Renal cortex interstitium (tissue), 11 donors: ENCODE results near the gene GREM1. TPM values are rescaled to one million over a fixed set of nuclear protein-coding genes. Genes with fewer than 3 reads are reported as not detected.
A peak's percentile ranks its signal among the peaks of the same experiment; 100 is the strongest.

Source experiments
- DNase-seq, 11 donors: peaks; one replicate each; pipeline ENCODE4 v3.0.0-alpha.2; 2013; ENCODE audit warnings: low read depth in 9 of 11, low spot score in 4 of 11; ENCODE audit errors: extremely low read depth in 1 of 11
- polyA plus RNA-seq, 3 donors: library from polyadenylated mRNA; unstranded; fragments of 120-200 nt; gene quantifications; one replicate each; pipeline ENCODE4 v1.2.1, GENCODE V29; 2013; ENCODE audit not compliant: insufficient read length in 3 of 3

Gene GREM1
- polyA plus RNA-seq, 3 donors = 0.12 to 0.52 (median 0.20) TPM

GRCh38 chr15:32690941-32691688, 26.7 kb upstream of the GREM1 start:
- no peak for DNase-seq

GRCh38 chr15:32691689-32692038, 26.1 kb upstream of the GREM1 start:
- DNase-seq = no peak

DNA sequence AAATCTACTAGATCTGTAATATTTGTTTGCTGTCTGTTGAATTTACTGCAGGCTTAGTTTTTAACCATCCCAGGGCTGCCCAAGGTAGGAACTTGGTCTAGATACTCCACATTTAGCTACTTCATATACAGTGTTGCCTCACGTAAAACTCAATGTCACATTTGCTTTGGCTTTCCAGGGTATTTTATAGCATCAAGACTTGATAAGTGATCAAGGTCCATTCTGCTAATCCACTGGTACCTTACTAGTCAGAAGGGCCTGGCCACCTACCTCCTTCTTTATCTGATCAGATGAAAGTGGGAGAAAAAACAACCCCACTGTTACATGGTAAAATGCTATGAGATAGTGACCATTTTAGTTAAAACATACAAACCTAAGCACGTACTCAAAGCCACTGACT, 25.5 kb upstream of the GREM1 start:
- DNase-seq = no peak

GRCh38 chr15:32694222-32694983, 23.4 kb upstream of the GREM1 start:
- no peak for DNase-seq

DNA sequence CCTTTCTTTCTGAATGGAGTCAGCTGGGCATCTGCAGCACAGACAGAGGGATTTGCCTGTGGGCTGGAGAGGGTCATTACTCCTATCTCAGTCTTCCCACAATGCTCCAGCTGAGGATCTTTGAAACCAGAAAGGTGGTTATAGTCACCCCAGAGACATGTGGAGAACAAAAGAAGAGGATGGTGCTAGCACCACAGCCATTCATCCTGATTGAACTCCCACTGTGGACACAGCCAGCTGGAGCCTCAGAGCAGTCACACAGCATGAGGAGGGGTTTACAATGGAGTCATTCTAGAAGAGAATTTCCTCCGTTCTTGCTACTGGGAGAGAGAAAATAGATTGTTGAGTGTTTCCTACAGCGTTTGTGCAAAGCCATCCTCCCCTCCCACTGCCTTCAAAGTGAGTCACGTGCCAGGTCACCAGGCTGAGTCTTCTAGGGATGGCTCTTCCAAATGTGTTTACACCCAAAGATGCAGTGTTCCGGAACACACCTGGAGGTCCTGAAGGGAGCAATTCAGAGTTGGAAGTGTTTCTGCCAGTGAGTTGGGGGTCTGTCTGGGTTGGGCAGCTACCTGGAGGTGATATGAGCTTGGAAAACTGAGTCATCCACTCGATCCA, 18.9 kb upstream of the GREM1 start:
- no peak for DNase-seq

DNA sequence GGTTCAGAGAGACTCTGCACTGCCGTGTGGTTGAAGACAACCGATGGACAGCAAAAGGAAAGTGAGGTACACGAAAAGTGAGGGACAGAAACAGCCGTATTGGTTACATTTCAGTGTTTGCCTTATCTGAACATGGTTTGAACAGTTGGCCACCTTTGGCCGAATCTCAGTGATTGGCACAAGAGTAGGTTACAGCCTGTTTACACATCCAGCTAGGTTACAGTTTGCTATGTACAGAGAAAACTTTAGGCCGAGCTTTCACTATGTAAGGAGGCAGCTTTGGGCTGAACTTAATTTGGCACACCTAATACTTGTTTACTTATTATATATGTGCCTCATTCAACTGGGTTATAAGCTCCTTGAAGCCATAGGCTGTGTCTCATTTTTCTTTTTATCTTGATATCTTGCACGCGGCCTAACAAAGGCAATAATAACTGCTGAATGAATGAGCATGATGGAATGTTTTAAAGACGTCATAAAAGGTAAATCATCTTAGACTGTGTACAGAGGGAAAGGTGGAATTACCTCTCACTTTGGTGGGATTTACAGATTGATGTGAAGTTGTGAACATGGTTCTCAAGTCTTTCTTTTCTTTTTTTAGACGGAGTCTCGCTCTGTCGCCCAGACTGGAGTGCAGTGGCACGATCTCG, 17.2 kb upstream of the GREM1 start:
- no peak for DNase-seq

DNA sequence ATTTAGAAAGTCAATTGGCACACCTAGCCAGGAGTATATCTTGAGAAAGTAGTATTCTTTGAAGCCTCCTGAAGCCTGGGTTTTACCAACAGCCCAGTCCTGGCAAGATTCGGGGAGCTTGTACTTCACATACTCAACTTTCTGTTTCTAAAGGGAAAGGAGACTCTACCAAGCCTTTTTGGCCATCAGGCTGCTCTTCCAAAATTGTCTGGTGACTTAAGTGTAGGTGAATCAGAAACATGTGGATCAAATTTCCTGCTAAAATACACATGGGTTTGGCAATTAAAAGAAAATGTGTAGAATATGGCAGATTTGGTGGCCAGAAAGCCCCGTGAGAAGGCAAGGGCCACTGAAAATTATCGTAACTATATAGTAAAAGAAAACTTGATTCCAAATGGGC, 15.9 kb upstream of the GREM1 start:
- no peak for DNase-seq

- no peak for DNase-seq
Measured at GRCh38 chr15:32704395-32704981, 13.3 kb upstream of the GREM1 start.

GRCh38 chr15:32705446-32705845, 12.4 kb upstream of the GREM1 start:
- DNase-seq = no peak

DNA sequence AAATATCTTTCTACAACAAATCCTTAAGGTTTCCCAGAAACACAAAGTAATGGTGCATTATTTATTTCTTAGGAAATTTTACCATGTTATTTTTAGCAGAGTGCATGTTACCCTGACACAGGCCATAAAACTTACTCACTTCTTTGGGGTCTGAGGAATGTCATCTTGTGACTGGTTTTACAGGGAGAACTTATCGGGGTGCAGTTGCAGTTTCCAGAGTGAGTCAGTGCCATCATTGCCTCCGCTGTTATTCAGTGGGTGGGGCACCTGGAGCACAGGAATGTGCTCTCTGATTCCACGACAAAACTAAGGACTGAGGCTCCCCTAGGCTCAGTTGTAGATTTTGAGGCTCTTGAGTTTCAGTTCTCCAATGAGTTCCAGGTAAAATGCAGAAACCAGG, 11.1 kb upstream of the GREM1 start:
- DNase-seq = no peak

- no peak for DNase-seq
Measured at GRCh38 chr15:32707436-32707835, 10.4 kb upstream of the GREM1 start.

- no peak for DNase-seq
Measured at GRCh38 chr15:32709295-32710033, 8.3 kb upstream of the GREM1 start.

GRCh38 chr15:32715276-32715675, 2.5 kb upstream of the GREM1 start:
- no peak for DNase-seq

- DNase-seq = peak in 1 of 11 donors; percentile 9
Measured at GRCh38 chr15:32716216-32716914, 1.4 kb upstream of the GREM1 start.

- DNase-seq = peak in 1 of 11 donors; percentile 15
Measured at GRCh38 chr15:32716915-32717425, 834 bp upstream of the GREM1 start.

GRCh38 chr15:32718227-32718820, 520 bp downstream of the GREM1 start:
- DNase-seq = peak in 1 of 11 donors; percentile 21
